Measurements from ENCODE around the gene C1orf210. TPM values are rescaled to one million over a fixed set of nuclear protein-coding genes. Genes with fewer than 3 reads are reported as not detected.

C1orf210 gene
- total RNA-seq, 1 experiment from 2014 or later = 16.8 TPM

GRCh38 chr1:43243299-43243698 lies 42.1 kb downstream of the C1orf210 start:
- H3K36me3 Mint-ChIP-seq (ENCODE audit: insufficient read depth, unreplicated experiment) = peaks cover 5% of the 10 kb centered on the region
- H3K27ac Mint-ChIP-seq (ENCODE audit: unreplicated experiment) = no peak overlapping the region
- CTCF ChIA-PET = interaction anchor here (0.6 kb wide), 1 partner anchor 1925 kb away, joined by 3 read pairs; no protein-coding TSS in a partner anchor

GRCh38 chr1:43241413-43241836 lies 44.0 kb downstream of the C1orf210 start:
- H3K36me3 Mint-ChIP-seq (ENCODE audit: insufficient read depth, unreplicated experiment) = peaks cover 4% of the 10 kb centered on the region
- no peak for TF ChIP-seq CTCF (IDR thresholded peaks at IDR 0.05; ENCODE audit: unreplicated experiment)
- no peak overlapping the region for H3K27ac Mint-ChIP-seq (ENCODE audit: unreplicated experiment)
- intact Hi-C loops (cut with micrococcal nuclease; ENCODE audit: unreplicated experiment) = no loop called here
- H3K9me3 Mint-ChIP-seq (ENCODE audit: low read depth, unreplicated experiment) = peaks cover 12% of the 10 kb centered on the region
- no TSS peak for BruUV-seq (replicated peaks)
- no peak overlapping the region for H3K4me3 Mint-ChIP-seq (ENCODE audit: low read depth, unreplicated experiment)
- CTCF ChIA-PET = interaction anchor here (0.5 kb wide), 1 partner anchor 29 kb away, joined by 3 read pairs; no protein-coding TSS in a partner anchor
- peaks cover 19% of the 10 kb centered on the region for H3K4me1 Mint-ChIP-seq (ENCODE audit: low read depth, unreplicated experiment)
- no peaks in the 10 kb centered on the region for H3K27me3 Mint-ChIP-seq (ENCODE audit: unreplicated experiment)
- peak; percentile 49 for DNase-seq

More at GRCh38 chr1:43243299-43243698, 42.1 kb downstream of the C1orf210 start:
- Mint-ChIP-seq H3K4me3 (ENCODE audit: low read depth, unreplicated experiment) (no peak overlapping the region), H3K27me3 (ENCODE audit: unreplicated experiment) (no peaks in the 10 kb centered on the region), H3K9me3 (ENCODE audit: low read depth, unreplicated experiment) (peaks cover 16% of the 10 kb centered on the region), H3K4me1 (ENCODE audit: low read depth, unreplicated experiment) (peaks cover 14% of the 10 kb centered on the region)
- no TSS peak for BruUV-seq (replicated peaks)
- no peak for TF ChIP-seq CTCF (IDR thresholded peaks at IDR 0.05; ENCODE audit: unreplicated experiment)
- no peak for DNase-seq
- intact Hi-C loops (cut with micrococcal nuclease; ENCODE audit: unreplicated experiment) = no loop called here

- no TSS peak for BruUV-seq (replicated peaks)
- intact Hi-C loops (cut with micrococcal nuclease; ENCODE audit: unreplicated experiment) = loop anchor here (5.0 kb wide), 1 partner anchor 118 kb away; the partner anchor contains the start of gene CDC20
Observed at GRCh38 chr1:43239484-43239883, 45.9 kb downstream of the C1orf210 start.

GRCh38 chr1:43238991-43239469 lies 46.4 kb downstream of the C1orf210 start:
- Mint-ChIP-seq H3K4me1 (ENCODE audit: low read depth, unreplicated experiment) (peaks cover 31% of the 10 kb centered on the region), H3K9me3 (ENCODE audit: low read depth, unreplicated experiment) (peaks cover 5% of the 10 kb centered on the region), H3K27ac (ENCODE audit: unreplicated experiment) (no peak overlapping the region), H3K27me3 (ENCODE audit: unreplicated experiment) (no peaks in the 10 kb centered on the region), H3K4me3 (ENCODE audit: low read depth, unreplicated experiment) (no peak overlapping the region), H3K36me3 (ENCODE audit: insufficient read depth, unreplicated experiment) (no peaks in the 10 kb centered on the region)
- CTCF ChIA-PET = interaction anchor here (0.8 to 1.6 kb wide), 4 partner anchors 12 to 144 kb away, joined by 3 to 5 read pairs (median 3); partner anchors contain the start of gene C1orf210
- no TSS peak for BruUV-seq (replicated peaks)
- DNase-seq = no peak
- intact Hi-C loops (cut with micrococcal nuclease; ENCODE audit: unreplicated experiment) = loop anchor here (5.0 kb wide), 1 partner anchor 118 kb away; the partner anchor contains the start of gene CDC20
- TF ChIP-seq CTCF (IDR thresholded peaks at IDR 0.05; ENCODE audit: unreplicated experiment) = no peak

More at GRCh38 chr1:43239484-43239883, 45.9 kb downstream of the C1orf210 start:
- H3K4me1 Mint-ChIP-seq (ENCODE audit: low read depth, unreplicated experiment) = peaks cover 31% of the 10 kb centered on the region
- H3K4me3 Mint-ChIP-seq (ENCODE audit: low read depth, unreplicated experiment) = no peak overlapping the region
- no peak for TF ChIP-seq CTCF (IDR thresholded peaks at IDR 0.05; ENCODE audit: unreplicated experiment)
- H3K36me3 Mint-ChIP-seq (ENCODE audit: insufficient read depth, unreplicated experiment) = no peaks in the 10 kb centered on the region
- H3K27ac Mint-ChIP-seq (ENCODE audit: unreplicated experiment) = no peak overlapping the region
- H3K27me3 Mint-ChIP-seq (ENCODE audit: unreplicated experiment) = no peaks in the 10 kb centered on the region
- CTCF ChIA-PET = interaction anchor here (1.2 to 1.6 kb wide), 2 partner anchors 46 to 144 kb away, joined by 3 to 5 read pairs; partner anchors contain the start of gene C1orf210
- peaks cover 5% of the 10 kb centered on the region for H3K9me3 Mint-ChIP-seq (ENCODE audit: low read depth, unreplicated experiment)
- no peak for DNase-seq
